ENCODE data around the gene TEX29. TPM values are rescaled to one million over a fixed set of nuclear protein-coding genes. Genes with fewer than 3 reads are reported as not detected.

Gene TEX29
- total RNA-seq, 1 experiment from 2014 or later: not detected

DNA sequence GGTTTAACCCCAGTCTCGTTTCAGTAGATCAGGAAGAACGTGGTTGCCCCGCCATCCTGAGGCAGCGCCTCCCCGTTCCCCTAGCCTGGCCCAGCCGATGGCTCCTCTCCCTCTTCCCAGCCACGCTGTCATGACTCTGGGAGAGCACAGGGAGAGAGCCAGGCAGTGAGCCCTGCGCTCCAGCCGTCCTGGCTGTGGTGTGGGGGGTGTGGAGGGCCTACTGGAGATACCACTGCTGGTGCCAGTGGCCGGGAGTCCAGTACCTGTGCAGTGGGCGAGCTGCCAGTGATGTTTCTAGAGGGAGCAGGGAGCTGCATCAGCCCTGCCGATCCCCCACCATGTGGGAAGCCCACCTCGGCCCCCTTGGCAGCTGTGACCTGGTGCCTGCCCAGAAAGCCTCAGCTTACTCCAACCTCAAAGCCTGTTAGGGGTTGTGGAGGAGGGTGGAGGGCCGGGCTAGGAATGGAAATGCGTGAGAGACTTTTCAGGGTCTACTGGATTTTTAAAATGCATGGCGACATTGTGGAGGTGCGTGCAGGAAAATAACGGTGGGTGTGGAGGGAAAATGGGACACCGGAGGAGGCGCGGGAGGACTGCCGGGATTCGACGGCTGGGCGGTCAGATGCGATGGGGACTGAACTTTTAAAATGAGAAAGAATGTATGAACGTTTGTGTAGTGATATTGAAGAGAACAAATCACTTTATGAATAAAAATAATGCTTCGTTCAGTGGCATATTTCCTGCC lies 4.9 kb downstream of the TEX29 start:
- in situ Hi-C loops (cut with HindIII; ENCODE audit: low pct_unique_long_range_greater_than_20kb, low sequenced_read_pairs): no loop called here
- CTCF ChIA-PET: no interaction called here
- no peak for DNase-seq (ENCODE audit: low read depth, low spot score)

DNA sequence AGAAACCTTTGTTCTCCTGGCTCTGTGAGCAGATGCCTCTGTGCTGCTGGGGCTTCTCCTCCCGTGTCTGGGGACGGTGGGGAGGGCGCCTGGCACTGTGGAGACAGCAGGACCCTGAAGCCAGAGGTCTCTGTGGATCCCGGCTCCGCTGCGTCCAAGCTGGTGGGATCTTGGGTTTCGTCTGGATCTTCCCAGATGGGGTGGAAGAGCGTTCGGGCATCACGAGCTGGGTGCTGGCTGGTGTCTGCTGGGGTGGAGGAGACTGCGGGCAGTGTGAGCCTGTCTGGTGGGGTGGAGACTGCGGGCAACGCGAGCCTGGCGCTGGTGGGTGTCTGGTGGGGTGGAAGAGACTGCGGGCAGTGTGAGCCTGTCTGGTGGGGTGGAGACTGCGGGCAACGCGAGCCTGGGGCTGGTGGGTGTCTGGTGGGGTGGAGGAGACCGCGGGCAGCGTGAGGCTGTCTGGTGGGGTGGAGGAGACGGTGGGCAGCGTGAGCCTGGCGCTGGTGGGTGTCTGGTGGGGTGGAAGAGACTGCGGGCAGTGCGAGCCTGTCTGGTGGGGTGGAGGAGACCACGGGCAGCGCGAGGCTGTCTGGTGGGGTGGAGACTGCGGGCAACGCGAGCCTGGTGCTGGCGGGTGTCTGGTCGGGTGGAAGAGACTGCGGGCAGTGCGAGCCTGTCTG lies 5.6 kb downstream of the TEX29 start:
- Histone ChIP-seq H3K4me3 (ENCODE audit: low read depth in 2 of 2, low read length in 2 of 2) (no peak overlapping the region), H3K4me1 (ENCODE audit: control insufficient read depth, insufficient read depth, low read length) (no peaks in the 10 kb centered on the region), H3K27me3 (ENCODE audit: control insufficient read depth, insufficient read depth, low read length) (no peaks in the 10 kb centered on the region), H3K9me3 (ENCODE audit: control insufficient read depth, insufficient read depth, low read depth, low read length) (no peaks in the 10 kb centered on the region), H3K36me3 (ENCODE audit: control insufficient read depth, insufficient read depth, low read length) (no peaks in the 10 kb centered on the region), H3K27ac (ENCODE audit: low read length) (no peak overlapping the region)
- ChIA-PET POLR2A (no interaction called here), CTCF (no interaction called here)
- BruUV-seq (replicated peaks): no TSS peak
- DNase-seq (ENCODE audit: low read depth, low spot score) (no peak), ATAC-seq (no peak)
- in situ Hi-C loops (cut with HindIII; ENCODE audit: low pct_unique_long_range_greater_than_20kb, low sequenced_read_pairs): no loop called here
- intact Hi-C loops (cut with micrococcal nuclease; ENCODE audit: unreplicated experiment): no loop called here
- TF ChIP-seq SIN3A (IDR thresholded peaks at IDR 0.05; ENCODE audit: borderline replicate concordance, insufficient read depth, low read depth, low read length) (no peak), TCF7L2 (IDR thresholded peaks at IDR 0.05; ENCODE audit: low read depth, low read length) (no peak), POLR2AphosphoS5 (IDR thresholded peaks at IDR 0.05; ENCODE audit: low read depth, low read length) (no peak)
- TF ChIP-seq, protein P1, sequence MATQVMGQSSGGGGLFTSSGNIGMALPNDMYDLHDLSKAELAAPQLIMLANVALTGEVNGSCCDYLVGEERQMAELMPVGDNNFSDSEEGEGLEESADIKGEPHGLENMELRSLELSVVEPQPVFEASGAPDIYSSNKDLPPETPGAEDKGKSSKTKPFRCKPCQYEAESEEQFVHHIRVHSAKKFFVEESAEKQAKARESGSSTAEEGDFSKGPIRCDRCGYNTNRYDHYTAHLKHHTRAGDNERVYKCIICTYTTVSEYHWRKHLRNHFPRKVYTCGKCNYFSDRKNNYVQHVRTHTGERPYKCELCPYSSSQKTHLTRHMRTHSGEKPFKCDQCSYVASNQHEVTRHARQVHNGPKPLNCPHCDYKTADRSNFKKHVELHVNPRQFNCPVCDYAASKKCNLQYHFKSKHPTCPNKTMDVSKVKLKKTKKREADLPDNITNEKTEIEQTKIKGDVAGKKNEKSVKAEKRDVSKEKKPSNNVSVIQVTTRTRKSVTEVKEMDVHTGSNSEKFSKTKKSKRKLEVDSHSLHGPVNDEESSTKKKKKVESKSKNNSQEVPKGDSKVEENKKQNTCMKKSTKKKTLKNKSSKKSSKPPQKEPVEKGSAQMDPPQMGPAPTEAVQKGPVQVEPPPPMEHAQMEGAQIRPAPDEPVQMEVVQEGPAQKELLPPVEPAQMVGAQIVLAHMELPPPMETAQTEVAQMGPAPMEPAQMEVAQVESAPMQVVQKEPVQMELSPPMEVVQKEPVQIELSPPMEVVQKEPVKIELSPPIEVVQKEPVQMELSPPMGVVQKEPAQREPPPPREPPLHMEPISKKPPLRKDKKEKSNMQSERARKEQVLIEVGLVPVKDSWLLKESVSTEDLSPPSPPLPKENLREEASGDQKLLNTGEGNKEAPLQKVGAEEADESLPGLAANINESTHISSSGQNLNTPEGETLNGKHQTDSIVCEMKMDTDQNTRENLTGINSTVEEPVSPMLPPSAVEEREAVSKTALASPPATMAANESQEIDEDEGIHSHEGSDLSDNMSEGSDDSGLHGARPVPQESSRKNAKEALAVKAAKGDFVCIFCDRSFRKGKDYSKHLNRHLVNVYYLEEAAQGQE (IDR thresholded peaks at IDR 0.05; ENCODE audit: insufficient read depth in 1 of 2, low read depth in 2 of 2, low read length in 1 of 2): no peak
- TF ChIP-seq, protein P2, sequence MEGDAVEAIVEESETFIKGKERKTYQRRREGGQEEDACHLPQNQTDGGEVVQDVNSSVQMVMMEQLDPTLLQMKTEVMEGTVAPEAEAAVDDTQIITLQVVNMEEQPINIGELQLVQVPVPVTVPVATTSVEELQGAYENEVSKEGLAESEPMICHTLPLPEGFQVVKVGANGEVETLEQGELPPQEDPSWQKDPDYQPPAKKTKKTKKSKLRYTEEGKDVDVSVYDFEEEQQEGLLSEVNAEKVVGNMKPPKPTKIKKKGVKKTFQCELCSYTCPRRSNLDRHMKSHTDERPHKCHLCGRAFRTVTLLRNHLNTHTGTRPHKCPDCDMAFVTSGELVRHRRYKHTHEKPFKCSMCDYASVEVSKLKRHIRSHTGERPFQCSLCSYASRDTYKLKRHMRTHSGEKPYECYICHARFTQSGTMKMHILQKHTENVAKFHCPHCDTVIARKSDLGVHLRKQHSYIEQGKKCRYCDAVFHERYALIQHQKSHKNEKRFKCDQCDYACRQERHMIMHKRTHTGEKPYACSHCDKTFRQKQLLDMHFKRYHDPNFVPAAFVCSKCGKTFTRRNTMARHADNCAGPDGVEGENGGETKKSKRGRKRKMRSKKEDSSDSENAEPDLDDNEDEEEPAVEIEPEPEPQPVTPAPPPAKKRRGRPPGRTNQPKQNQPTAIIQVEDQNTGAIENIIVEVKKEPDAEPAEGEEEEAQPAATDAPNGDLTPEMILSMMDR (IDR thresholded peaks at IDR 0.05): no peak

More for the DNA sequence above, 4.9 kb downstream of the TEX29 start:
- POLR2A ChIA-PET: no interaction called here
- ATAC-seq: no peak
- Histone ChIP-seq H3K27me3 (ENCODE audit: control insufficient read depth, insufficient read depth, low read length) (no peaks in the 10 kb centered on the region), H3K36me3 (ENCODE audit: control insufficient read depth, insufficient read depth, low read length) (no peaks in the 10 kb centered on the region), H3K4me1 (ENCODE audit: control insufficient read depth, insufficient read depth, low read length) (no peaks in the 10 kb centered on the region), H3K27ac (ENCODE audit: low read length) (no peak overlapping the region), H3K9me3 (ENCODE audit: control insufficient read depth, insufficient read depth, low read depth, low read length) (no peaks in the 10 kb centered on the region), H3K4me3 (ENCODE audit: low read depth in 2 of 2, low read length in 2 of 2) (no peak overlapping the region)
- TF ChIP-seq TCF7L2 (IDR thresholded peaks at IDR 0.05; ENCODE audit: low read depth, low read length) (no peak), POLR2AphosphoS5 (IDR thresholded peaks at IDR 0.05; ENCODE audit: low read depth, low read length) (no peak), SIN3A (IDR thresholded peaks at IDR 0.05; ENCODE audit: borderline replicate concordance, insufficient read depth, low read depth, low read length) (no peak)
- TF ChIP-seq, protein P1 (IDR thresholded peaks at IDR 0.05; ENCODE audit: insufficient read depth in 1 of 2, low read depth in 2 of 2, low read length in 1 of 2): no peak
- TF ChIP-seq, protein P2 (IDR thresholded peaks at IDR 0.05): no peak
- BruUV-seq (replicated peaks): no TSS peak
- intact Hi-C loops (cut with micrococcal nuclease; ENCODE audit: unreplicated experiment): no loop called here
